ENCODE results near the gene MST1.

The MST1 gene

DNA sequence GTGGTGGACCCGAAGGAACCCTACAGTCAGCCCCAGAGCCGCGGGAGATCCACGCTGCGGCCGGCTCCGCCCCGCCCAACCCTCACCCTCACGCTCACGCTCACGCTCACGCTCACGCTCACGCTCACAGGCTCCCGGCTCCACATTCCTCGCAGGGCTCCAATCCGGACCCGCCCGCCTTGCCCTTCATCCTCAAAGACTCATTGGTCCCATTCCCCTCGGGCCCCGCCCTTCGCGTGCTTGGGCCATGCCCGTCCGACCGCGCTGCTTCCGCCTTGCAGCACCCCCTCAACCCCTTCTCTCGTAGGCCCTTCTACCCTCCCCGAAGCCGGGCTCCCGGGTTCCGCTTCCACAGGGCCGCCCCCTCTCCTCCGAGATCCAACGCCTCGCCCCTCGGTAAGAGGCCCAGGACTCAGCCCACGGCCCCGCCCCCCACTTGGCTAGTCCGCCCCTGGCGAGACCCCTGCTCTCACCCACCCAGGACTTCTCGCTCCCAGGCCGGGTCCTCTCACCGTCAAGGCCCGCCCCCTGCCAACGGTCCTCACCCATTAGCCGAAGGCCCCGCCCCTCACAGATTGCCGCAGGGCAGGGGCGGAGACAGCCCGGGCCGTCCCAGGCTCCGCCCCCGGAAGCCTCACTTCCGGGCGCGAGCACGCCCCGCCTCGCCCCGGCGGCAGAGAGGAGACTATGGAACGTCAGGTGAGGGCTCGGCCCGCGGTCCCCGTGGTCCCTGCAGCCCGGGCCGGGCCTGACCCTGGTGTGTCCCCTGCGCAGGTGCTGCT is 15.4 kb downstream of the MST1 start, which contains the start of gene APEH (continued):
- TF ChIP-seq KLF1 (tag by site-specific recombination; IDR thresholded peaks at IDR 0.05) (peak; percentile 70), ZNF214 (tag by site-specific recombination; IDR thresholded peaks at IDR 0.05; ENCODE audit: borderline replicate concordance) (no peak), ZNF510 (tag by site-specific recombination; IDR thresholded peaks at IDR 0.05; ENCODE audit: insufficient replicate concordance) (no peak), ZNF24 (tag by site-specific recombination; IDR thresholded peaks at IDR 0.05) (no peak), SETDB1 (IDR thresholded peaks at IDR 0.05; ENCODE audit: insufficient read length, low read length) (peak; percentile 31), ZNF768 (tag by site-specific recombination; IDR thresholded peaks at IDR 0.05) (no peak), ZSCAN16 (tag by site-specific recombination; IDR thresholded peaks at IDR 0.05) (no peak), EGR2 (tag by site-specific recombination; IDR thresholded peaks at IDR 0.05; ENCODE audit: low read depth) (peak; percentile 74), OSR2 (tag by site-specific recombination; IDR thresholded peaks at IDR 0.05) (no peak), PRDM1 (tag by site-specific recombination; IDR thresholded peaks at IDR 0.05) (no peak), ZNF658 (tag by site-specific recombination; IDR thresholded peaks at IDR 0.05) (no peak), KLF9 (tag by site-specific recombination; IDR thresholded peaks at IDR 0.05; ENCODE audit: low read depth) (peak; percentile 92), ZNF558 (tag by site-specific recombination; IDR thresholded peaks at IDR 0.05) (no peak), ZNF138 (tag by site-specific recombination; IDR thresholded peaks at IDR 0.05; ENCODE audit: borderline replicate concordance) (no peak), ZNF221 (tag by site-specific recombination; IDR thresholded peaks at IDR 0.05; ENCODE audit: borderline replicate concordance) (no peak), ZEB2 (tag by site-specific recombination; IDR thresholded peaks at IDR 0.05) (peak; percentile 85; the same call in 1 of the 2 replicates), ZNF324 (tag by site-specific recombination; IDR thresholded peaks at IDR 0.05) (0 out of 2 replicates have a peak, but pooled peaks have one; percentile 36)
- TF ChIP-seq, protein P1, sequence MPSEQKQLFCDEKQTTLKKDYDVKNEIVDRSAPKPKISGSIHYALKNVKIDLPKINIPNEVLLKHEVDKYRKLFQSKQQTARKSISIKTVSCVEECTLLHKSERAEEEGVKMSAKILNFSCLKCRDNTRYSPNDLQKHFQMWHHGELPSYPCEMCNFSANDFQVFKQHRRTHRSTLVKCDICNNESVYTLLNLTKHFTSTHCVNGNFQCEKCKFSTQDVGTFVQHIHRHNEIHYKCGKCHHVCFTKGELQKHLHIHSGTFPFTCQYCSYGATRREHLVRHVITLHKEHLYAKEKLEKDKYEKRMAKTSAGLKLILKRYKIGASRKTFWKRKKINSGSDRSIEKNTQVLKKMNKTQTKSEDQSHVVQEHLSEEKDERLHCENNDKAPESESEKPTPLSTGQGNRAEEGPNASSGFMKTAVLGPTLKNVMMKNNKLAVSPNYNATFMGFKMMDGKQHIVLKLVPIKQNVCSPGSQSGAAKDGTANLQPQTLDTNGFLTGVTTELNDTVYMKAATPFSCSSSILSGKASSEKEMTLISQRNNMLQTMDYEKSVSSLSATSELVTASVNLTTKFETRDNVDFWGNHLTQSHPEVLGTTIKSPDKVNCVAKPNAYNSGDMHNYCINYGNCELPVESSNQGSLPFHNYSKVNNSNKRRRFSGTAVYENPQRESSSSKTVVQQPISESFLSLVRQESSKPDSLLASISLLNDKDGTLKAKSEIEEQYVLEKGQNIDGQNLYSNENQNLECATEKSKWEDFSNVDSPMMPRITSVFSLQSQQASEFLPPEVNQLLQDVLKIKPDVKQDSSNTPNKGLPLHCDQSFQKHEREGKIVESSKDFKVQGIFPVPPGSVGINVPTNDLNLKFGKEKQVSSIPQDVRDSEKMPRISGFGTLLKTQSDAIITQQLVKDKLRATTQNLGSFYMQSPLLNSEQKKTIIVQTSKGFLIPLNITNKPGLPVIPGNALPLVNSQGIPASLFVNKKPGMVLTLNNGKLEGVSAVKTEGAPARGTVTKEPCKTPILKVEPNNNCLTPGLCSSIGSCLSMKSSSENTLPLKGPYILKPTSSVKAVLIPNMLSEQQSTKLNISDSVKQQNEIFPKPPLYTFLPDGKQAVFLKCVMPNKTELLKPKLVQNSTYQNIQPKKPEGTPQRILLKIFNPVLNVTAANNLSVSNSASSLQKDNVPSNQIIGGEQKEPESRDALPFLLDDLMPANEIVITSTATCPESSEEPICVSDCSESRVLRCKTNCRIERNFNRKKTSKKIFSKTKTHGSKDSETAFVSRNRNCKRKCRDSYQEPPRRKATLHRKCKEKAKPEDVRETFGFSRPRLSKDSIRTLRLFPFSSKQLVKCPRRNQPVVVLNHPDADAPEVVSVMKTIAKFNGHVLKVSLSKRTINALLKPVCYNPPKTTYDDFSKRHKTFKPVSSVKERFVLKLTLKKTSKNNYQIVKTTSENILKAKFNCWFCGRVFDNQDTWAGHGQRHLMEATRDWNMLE (tag by site-specific recombination; conservative IDR thresholded peaks at IDR 0.05; ENCODE audit: low read depth): peak; percentile 45
- TF ChIP-seq, protein P2, sequence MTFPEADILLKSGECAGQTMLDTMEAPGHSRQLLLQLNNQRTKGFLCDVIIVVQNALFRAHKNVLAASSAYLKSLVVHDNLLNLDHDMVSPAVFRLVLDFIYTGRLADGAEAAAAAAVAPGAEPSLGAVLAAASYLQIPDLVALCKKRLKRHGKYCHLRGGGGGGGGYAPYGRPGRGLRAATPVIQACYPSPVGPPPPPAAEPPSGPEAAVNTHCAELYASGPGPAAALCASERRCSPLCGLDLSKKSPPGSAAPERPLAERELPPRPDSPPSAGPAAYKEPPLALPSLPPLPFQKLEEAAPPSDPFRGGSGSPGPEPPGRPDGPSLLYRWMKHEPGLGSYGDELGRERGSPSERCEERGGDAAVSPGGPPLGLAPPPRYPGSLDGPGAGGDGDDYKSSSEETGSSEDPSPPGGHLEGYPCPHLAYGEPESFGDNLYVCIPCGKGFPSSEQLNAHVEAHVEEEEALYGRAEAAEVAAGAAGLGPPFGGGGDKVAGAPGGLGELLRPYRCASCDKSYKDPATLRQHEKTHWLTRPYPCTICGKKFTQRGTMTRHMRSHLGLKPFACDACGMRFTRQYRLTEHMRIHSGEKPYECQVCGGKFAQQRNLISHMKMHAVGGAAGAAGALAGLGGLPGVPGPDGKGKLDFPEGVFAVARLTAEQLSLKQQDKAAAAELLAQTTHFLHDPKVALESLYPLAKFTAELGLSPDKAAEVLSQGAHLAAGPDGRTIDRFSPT (tag by site-specific recombination; IDR thresholded peaks at IDR 0.05): peak; percentile 92
- TF ChIP-seq, protein P3, sequence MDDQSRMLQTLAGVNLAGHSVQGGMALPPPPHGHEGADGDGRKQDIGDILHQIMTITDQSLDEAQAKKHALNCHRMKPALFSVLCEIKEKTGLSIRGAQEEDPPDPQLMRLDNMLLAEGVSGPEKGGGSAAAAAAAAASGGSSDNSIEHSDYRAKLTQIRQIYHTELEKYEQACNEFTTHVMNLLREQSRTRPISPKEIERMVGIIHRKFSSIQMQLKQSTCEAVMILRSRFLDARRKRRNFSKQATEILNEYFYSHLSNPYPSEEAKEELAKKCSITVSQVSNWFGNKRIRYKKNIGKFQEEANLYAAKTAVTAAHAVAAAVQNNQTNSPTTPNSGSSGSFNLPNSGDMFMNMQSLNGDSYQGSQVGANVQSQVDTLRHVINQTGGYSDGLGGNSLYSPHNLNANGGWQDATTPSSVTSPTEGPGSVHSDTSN (CRISPR knock-in tag; IDR thresholded peaks at IDR 0.05): no peak
- TF ChIP-seq, protein P4, sequence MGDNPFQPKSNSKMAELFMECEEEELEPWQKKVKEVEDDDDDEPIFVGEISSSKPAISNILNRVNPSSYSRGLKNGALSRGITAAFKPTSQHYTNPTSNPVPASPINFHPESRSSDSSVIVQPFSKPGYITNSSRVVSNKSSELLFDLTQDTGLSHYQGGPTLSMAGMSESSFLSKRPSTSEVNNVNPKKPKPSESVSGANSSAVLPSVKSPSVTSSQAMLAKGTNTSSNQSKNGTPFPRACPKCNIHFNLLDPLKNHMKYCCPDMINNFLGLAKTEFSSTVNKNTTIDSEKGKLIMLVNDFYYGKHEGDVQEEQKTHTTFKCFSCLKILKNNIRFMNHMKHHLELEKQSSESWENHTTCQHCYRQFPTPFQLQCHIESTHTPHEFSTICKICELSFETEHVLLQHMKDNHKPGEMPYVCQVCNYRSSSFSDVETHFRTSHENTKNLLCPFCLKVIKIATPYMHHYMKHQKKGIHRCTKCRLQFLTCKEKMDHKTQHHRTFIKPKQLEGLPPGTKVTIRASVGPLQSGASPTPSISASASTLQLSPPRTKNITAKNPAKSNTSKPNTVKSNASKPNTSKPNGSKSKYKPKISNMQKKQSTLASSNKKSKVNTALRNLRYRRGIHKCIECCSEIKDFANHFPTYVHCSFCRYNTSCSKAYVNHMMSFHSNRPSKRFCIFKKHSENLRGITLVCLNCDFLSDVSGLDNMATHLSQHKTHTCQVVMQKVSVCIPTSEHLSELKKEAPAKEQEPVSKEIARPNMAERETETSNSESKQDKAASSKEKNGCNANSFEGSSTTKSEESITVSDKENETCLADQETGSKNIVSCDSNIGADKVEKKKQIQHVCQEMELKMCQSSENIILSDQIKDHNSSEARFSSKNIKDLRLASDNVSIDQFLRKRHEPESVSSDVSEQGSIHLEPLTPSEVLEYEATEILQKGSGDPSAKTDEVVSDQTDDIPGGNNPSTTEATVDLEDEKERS (tag by site-specific recombination; IDR thresholded peaks at IDR 0.05): no peak
- TF ChIP-seq, protein P5, sequence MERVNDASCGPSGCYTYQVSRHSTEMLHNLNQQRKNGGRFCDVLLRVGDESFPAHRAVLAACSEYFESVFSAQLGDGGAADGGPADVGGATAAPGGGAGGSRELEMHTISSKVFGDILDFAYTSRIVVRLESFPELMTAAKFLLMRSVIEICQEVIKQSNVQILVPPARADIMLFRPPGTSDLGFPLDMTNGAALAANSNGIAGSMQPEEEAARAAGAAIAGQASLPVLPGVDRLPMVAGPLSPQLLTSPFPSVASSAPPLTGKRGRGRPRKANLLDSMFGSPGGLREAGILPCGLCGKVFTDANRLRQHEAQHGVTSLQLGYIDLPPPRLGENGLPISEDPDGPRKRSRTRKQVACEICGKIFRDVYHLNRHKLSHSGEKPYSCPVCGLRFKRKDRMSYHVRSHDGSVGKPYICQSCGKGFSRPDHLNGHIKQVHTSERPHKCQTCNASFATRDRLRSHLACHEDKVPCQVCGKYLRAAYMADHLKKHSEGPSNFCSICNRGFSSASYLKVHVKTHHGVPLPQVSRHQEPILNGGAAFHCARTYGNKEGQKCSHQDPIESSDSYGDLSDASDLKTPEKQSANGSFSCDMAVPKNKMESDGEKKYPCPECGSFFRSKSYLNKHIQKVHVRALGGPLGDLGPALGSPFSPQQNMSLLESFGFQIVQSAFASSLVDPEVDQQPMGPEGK (tag by site-specific recombination; IDR thresholded peaks at IDR 0.05): peak; percentile 94
- TF ChIP-seq, protein P6, sequence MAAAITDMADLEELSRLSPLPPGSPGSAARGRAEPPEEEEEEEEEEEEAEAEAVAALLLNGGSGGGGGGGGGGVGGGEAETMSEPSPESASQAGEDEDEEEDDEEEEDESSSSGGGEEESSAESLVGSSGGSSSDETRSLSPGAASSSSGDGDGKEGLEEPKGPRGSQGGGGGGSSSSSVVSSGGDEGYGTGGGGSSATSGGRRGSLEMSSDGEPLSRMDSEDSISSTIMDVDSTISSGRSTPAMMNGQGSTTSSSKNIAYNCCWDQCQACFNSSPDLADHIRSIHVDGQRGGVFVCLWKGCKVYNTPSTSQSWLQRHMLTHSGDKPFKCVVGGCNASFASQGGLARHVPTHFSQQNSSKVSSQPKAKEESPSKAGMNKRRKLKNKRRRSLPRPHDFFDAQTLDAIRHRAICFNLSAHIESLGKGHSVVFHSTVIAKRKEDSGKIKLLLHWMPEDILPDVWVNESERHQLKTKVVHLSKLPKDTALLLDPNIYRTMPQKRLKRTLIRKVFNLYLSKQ (tag by site-specific recombination; IDR thresholded peaks at IDR 0.05; ENCODE audit: borderline replicate concordance): no peak

All from HEK293 (cell line).